CD4-positive, alpha-beta T cell (primary cell): ENCODE data around the gene TECPR1. TPM values are rescaled to one million over a fixed set of nuclear protein-coding genes. Genes with fewer than 3 reads are reported as not detected.

Source experiments
- ATAC-seq: fragments of 200-7000 bp; cut with Tn5 transposase; one replicate; pipeline ENCODE4 v1.10.0; 2022; ENCODE audit warnings: mild to moderate bottlenecking; ENCODE audit not compliant: poor library complexity
- CTCF ChIA-PET: fragments of 350-600 bp; sonication (Branson Sonifier 250); formaldehyde crosslinking; loops from one replicate; lab custom pipeline; 2021; ENCODE audit warnings: antibody characterized with exemption, inconsistent platforms; lab: Charles Lee
- POLR2A ChIA-PET: fragments of 350-600 bp; sonication (Branson Sonifier 250); formaldehyde crosslinking; loops from one replicate; lab custom pipeline; 2021; ENCODE audit warnings: antibody characterized with exemption, inconsistent platforms; lab: Charles Lee
- DNase-seq, 14 experiments: peaks; one replicate each; pipeline ENCODE4 v3.0.0-alpha.2; 2013 to 2020; ENCODE audit warnings: mixed read lengths in 2 of 14
- H3K27ac ChIP-seq, 2 donors: one replicate each; pipeline versions ENCODE4 v1.5.1 to v1.7.0; 2013; ENCODE audit warnings: low read length in 2 of 2, low read depth in 1 of 2, mild to moderate bottlenecking in 1 of 2
- H3K27me3 ChIP-seq, 2 experiments: 1 replicate in 1 of 2; 2 replicates in 1 of 2; pipeline versions ENCODE4 v1.6.1 to v1.7.0; 2013; ENCODE audit warnings: low read length in 2 of 2, control low read depth in 1 of 2, mild to moderate bottlenecking in 1 of 2, moderate library complexity in 1 of 2; ENCODE audit not compliant: insufficient read depth in 2 of 2, control insufficient read depth in 1 of 2
- H3K36me3 ChIP-seq: one replicate; pipeline ENCODE4 v1.6.1; 2013; ENCODE audit warnings: low read length, control low read depth; ENCODE audit not compliant: insufficient read depth
- H3K4me1 ChIP-seq: one replicate; pipeline ENCODE4 v1.6.1; 2013; ENCODE audit warnings: low read length, control low read depth; ENCODE audit not compliant: insufficient read depth
- H3K4me3 ChIP-seq: one replicate; pipeline ENCODE4 v1.5.1; 2013; ENCODE audit warnings: mild to moderate bottlenecking, low read length, moderate library complexity
- H3K9me3 ChIP-seq, 2 experiments: 1 replicate in 1 of 2; 2 replicates in 1 of 2; pipeline versions ENCODE4 v1.6.1 to v1.7.0; 2013; ENCODE audit warnings: low read length in 2 of 2, mild to moderate bottlenecking in 2 of 2, control low read depth in 1 of 2, moderate library complexity in 1 of 2; ENCODE audit not compliant: control insufficient read depth in 1 of 2, insufficient read depth in 1 of 2
- H3K27ac Mint-ChIP-seq: one replicate; pipeline ENCODE4 v1.8.0; 2020; ENCODE audit warnings: mixed read lengths
- H3K27me3 Mint-ChIP-seq: one replicate; pipeline ENCODE4 v1.8.0; 2021; ENCODE audit warnings: mixed read lengths
- H3K36me3 Mint-ChIP-seq: one replicate; pipeline ENCODE4 v1.8.0; 2021; ENCODE audit warnings: low read depth, mixed read lengths
- H3K4me1 Mint-ChIP-seq: one replicate; pipeline ENCODE4 v1.8.0; 2021; ENCODE audit warnings: low read depth, mixed read lengths
- H3K4me3 Mint-ChIP-seq: one replicate; pipeline ENCODE4 v1.8.0; 2020; ENCODE audit warnings: mild to moderate bottlenecking, mixed read lengths
- H3K9me3 Mint-ChIP-seq: one replicate; pipeline ENCODE4 v1.8.0; 2020; ENCODE audit warnings: mixed read lengths
- intact Hi-C, 2 experiments: fragments of 100-400 bp; cut with DNase I in 1 of 2; cut with micrococcal nuclease in 1 of 2; formaldehyde crosslinking; loops; one replicate each; pipeline versions ENCODE4 v1.15.1 to v1.9.0; 2023 to 2025; cut with DNase I, micrococcal nuclease
- total RNA-seq, 174 experiments: library from RNA in 2 of 174; stranded (reverse) in 2 of 174; gene quantifications; one replicate each; pipeline ENCODE4 v1.2.3 and lab custom pipeline; 2021 to 2026
- TF ChIP-seq, protein P1 (sequence below): fragments of 200-600 bp; IDR thresholded peaks from one replicate; pipeline ENCODE4 v1.8.0; 2022; ENCODE audit warnings: antibody characterized with exemption, mild to moderate bottlenecking

Gene TECPR1
- total RNA-seq, 2 experiments from 2014 or later: 85.9 to 90.4 TPM

DNA sequence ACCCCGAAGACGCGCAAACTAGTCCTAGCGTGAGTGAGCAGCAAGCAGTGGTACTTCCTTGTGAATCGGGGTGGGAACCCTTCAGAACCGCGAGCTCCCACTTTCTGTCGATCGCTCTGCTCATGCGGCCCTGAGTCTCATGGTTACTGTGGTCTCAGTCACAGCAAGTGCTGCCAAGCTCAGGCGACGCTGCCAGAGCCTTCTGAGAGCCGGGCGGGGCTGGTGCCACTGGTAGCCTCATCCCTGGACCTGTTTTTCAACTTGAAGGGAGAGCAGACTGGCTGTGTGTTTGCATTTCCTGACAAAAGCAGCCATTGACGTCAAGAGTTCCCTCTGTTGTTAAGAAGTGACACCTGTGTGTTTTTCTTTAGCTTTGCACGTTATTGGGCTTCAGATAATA lies 73.7 kb downstream of the TECPR1 start:
- Mint-ChIP-seq H3K4me3 (no peak overlapping the region), H3K36me3 (peaks cover 56% of the 10 kb centered on the region), H3K27ac (no peak overlapping the region), H3K4me1 (no peaks in the 10 kb centered on the region), H3K9me3 (no peaks in the 10 kb centered on the region), H3K27me3 (no peaks in the 10 kb centered on the region)
- intact Hi-C loops: no loop called here
- H3K9me3 ChIP-seq: no peaks in the 10 kb centered on the region
- CTCF ChIA-PET: interaction anchor here (1.2 to 1.5 kb wide), 2 partner anchors 10 to 12 kb away, joined by 4 read pairs; no protein-coding TSS in a partner anchor
- H3K27ac ChIP-seq: no peak overlapping the region
- no peak for DNase-seq
- H3K27me3 ChIP-seq: no peaks in the 10 kb centered on the region
- H3K4me3 ChIP-seq: no peak overlapping the region
- no peak for ATAC-seq
- POLR2A ChIA-PET: no interaction called here
- TF ChIP-seq, protein P1, sequence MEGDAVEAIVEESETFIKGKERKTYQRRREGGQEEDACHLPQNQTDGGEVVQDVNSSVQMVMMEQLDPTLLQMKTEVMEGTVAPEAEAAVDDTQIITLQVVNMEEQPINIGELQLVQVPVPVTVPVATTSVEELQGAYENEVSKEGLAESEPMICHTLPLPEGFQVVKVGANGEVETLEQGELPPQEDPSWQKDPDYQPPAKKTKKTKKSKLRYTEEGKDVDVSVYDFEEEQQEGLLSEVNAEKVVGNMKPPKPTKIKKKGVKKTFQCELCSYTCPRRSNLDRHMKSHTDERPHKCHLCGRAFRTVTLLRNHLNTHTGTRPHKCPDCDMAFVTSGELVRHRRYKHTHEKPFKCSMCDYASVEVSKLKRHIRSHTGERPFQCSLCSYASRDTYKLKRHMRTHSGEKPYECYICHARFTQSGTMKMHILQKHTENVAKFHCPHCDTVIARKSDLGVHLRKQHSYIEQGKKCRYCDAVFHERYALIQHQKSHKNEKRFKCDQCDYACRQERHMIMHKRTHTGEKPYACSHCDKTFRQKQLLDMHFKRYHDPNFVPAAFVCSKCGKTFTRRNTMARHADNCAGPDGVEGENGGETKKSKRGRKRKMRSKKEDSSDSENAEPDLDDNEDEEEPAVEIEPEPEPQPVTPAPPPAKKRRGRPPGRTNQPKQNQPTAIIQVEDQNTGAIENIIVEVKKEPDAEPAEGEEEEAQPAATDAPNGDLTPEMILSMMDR: no peak
- H3K36me3 ChIP-seq: peaks cover 30% of the 10 kb centered on the region
- no peaks in the 10 kb centered on the region for H3K4me1 ChIP-seq

DNA sequence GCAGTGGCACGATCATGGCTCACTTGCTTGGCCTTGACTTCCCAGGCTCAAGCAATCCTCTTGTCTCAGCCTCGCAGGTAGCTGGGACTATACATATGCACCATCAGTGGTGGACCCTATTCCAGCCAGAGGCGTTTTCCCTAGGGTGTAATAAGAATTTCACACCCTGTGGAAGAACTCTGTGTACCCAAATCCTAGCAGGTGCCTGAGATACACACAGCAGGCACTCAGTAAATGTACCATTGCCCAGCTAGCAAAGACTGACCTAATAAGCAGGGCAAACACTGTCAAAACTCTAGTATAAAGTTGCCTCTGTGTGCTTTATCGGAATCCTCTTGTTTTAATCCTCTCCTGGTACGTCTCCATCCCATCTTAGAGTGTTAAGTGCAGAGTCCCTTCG lies 74.5 kb downstream of the TECPR1 start:
- Mint-ChIP-seq H3K27me3 (no peaks in the 10 kb centered on the region), H3K36me3 (peaks cover 60% of the 10 kb centered on the region), H3K4me3 (no peak overlapping the region), H3K4me1 (no peaks in the 10 kb centered on the region), H3K27ac (no peak overlapping the region), H3K9me3 (no peaks in the 10 kb centered on the region)
- no peak for DNase-seq
- no peaks in the 10 kb centered on the region for H3K27me3 ChIP-seq
- ATAC-seq: no peak
- no peak overlapping the region for H3K4me3 ChIP-seq
- POLR2A ChIA-PET: no interaction called here
- no peaks in the 10 kb centered on the region for H3K9me3 ChIP-seq
- TF ChIP-seq, protein P1: no peak
- peaks cover 34% of the 10 kb centered on the region for H3K36me3 ChIP-seq
- no peak overlapping the region for H3K27ac ChIP-seq
- CTCF ChIA-PET: interaction anchor here (1.5 kb wide), 1 partner anchor 11 kb away, joined by 4 read pairs; no protein-coding TSS in a partner anchor
- no peaks in the 10 kb centered on the region for H3K4me1 ChIP-seq
- intact Hi-C loops: no loop called here

DNA sequence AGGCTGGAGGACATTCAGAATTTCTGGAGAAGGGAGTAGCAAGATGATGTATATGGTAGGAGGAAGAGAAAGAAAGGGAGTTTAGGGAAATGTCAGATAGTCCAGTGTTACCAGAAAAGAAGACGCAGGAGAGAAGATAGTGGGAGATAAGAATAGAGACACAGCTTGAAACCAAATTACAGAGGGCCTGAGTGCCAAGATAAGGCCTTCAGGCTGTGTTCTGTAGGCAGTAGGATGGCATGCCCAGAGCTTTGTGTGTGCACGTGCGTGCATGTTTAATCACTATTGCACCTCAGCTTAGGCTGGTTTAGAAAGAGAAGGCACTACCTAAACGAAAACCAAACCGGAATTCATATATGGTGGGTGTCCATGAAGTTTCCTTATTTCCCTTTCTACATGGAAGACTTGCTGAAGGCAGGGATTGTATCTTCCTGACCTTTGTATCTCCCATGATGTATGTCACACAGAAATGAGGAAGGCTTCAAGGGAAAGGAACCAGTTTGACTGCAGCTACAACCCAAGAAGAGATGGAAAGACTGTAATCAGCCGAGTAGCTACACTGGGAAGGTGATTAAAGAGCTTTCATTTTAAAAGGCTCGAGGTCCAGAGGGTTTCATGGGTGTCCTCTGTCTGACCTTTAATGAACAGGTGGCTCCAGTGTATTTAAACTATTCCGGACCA lies 76.6 kb downstream of the TECPR1 start:
- TF ChIP-seq, protein P1: no peak
- DNase-seq (no peak), ATAC-seq (no peak)
- ChIA-PET POLR2A (no interaction called here), CTCF (interaction anchor here (1.3 to 1.4 kb wide), 2 partner anchors 9 to 154 kb away, joined by 3 to 5 read pairs; no protein-coding TSS in a partner anchor)
- no peaks in the 10 kb centered on the region for H3K9me3 ChIP-seq
- Mint-ChIP-seq H3K4me1 (no peaks in the 10 kb centered on the region), H3K27ac (no peak overlapping the region), H3K36me3 (peaks cover 63% of the 10 kb centered on the region), H3K4me3 (no peak overlapping the region), H3K9me3 (no peaks in the 10 kb centered on the region), H3K27me3 (no peaks in the 10 kb centered on the region)
- H3K27me3 ChIP-seq: no peaks in the 10 kb centered on the region
- intact Hi-C loops: no loop called here
- no peaks in the 10 kb centered on the region for H3K4me1 ChIP-seq
- H3K27ac ChIP-seq: no peak overlapping the region
- no peak overlapping the region for H3K4me3 ChIP-seq
- peaks cover 51% of the 10 kb centered on the region for H3K36me3 ChIP-seq
